Measurements from ENCODE around the gene RAF1.
A peak's percentile ranks its signal among the peaks of the same experiment; 100 is the strongest.

Gene RAF1

GRCh38 chr3:12689997-12690711 lies 26.2 kb upstream of the RAF1 start:
- no peak for TF ChIP-seq CTCF (IDR thresholded peaks at IDR 0.05)
- DNase-seq (ENCODE audit: low spot score), result no peak
- H3K4me3 ChIP-seq, result no peak overlapping the region
- no peak overlapping the region for H3K27ac ChIP-seq

GRCh38 chr3:12687948-12688347 lies 24.0 kb upstream of the RAF1 start:
- H3K4me3 ChIP-seq, result no peak overlapping the region
- DNase-seq (ENCODE audit: low spot score), result no peak
- no peak for TF ChIP-seq CTCF (IDR thresholded peaks at IDR 0.05)
- no peak overlapping the region for H3K27ac ChIP-seq

GRCh38 chr3:12686096-12686495 lies 22.2 kb upstream of the RAF1 start:
- H3K27ac ChIP-seq, result no peak overlapping the region
- H3K4me3 ChIP-seq, result no peak overlapping the region
- no peak for TF ChIP-seq CTCF (IDR thresholded peaks at IDR 0.05)
- no peak for DNase-seq (ENCODE audit: low spot score)

- no peak for DNase-seq (ENCODE audit: low spot score)
- Histone ChIP-seq H3K4me3 (no peak overlapping the region), H3K27ac (peak overlapping the region; percentile 23 to 76)
- no peak for TF ChIP-seq CTCF (IDR thresholded peaks at IDR 0.05)
Observed at GRCh38 chr3:12681943-12682390, 18.1 kb upstream of the RAF1 start.

GRCh38 chr3:12681089-12681942 lies 17.4 kb upstream of the RAF1 start:
- Histone ChIP-seq H3K27ac (peak overlapping the region; percentile 23 to 76), H3K4me3 (no peak overlapping the region)
- TF ChIP-seq CTCF (IDR thresholded peaks at IDR 0.05), result no peak
- DNase-seq (ENCODE audit: low spot score), result no peak

- no peak for TF ChIP-seq CTCF (IDR thresholded peaks at IDR 0.05)
- H3K4me3 ChIP-seq, result no peak overlapping the region
- H3K27ac ChIP-seq, result no peak overlapping the region
- DNase-seq (ENCODE audit: low spot score), result no peak
Observed at GRCh38 chr3:12679468-12679867, 15.6 kb upstream of the RAF1 start.
